Mammary microvascular endothelial cell (primary cell): ENCODE measurements around the gene RTKN. TPM values are rescaled to one million over a fixed set of nuclear protein-coding genes. Genes with fewer than 3 reads are reported as not detected.

Experiments
- total RNA-seq: library from RNA; depleted of rRNA; stranded (reverse); fragments of >200 nt; gene quantifications from 2 replicates; pipeline ENCODE4 v1.2.3, GENCODE V29; 2015

The RTKN gene, protein sequence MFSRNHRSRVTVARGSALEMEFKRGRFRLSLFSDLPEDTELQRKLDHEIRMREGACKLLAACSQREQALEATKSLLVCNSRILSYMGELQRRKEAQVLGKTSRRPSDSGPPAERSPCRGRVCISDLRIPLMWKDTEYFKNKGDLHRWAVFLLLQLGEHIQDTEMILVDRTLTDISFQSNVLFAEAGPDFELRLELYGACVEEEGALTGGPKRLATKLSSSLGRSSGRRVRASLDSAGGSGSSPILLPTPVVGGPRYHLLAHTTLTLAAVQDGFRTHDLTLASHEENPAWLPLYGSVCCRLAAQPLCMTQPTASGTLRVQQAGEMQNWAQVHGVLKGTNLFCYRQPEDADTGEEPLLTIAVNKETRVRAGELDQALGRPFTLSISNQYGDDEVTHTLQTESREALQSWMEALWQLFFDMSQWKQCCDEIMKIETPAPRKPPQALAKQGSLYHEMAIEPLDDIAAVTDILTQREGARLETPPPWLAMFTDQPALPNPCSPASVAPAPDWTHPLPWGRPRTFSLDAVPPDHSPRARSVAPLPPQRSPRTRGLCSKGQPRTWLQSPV
- total RNA-seq: 3.2 and 5.6 TPM in 2 replicates

GRCh38 chr2:74441690-74442482 lies at the start of gene RTKN:
Gene RTKN, minus strand, starts transcription at chr2:74441937. Its CDS starts 121 bp downstream, at chr2:74441816.

GRCh38 chr2:74482801-74483674 lies 41.3 kb upstream of the RTKN start, which contains the start of the genes CCDC142 and TTC31:
Gene CCDC142, minus strand, starts transcription at chr2:74482998. Its CDS starts 161 bp downstream, at chr2:74482837.
Gene TTC31, plus strand, starts transcription at chr2:74483081. Its CDS starts 15 bp downstream, at chr2:74483096.

DNA sequence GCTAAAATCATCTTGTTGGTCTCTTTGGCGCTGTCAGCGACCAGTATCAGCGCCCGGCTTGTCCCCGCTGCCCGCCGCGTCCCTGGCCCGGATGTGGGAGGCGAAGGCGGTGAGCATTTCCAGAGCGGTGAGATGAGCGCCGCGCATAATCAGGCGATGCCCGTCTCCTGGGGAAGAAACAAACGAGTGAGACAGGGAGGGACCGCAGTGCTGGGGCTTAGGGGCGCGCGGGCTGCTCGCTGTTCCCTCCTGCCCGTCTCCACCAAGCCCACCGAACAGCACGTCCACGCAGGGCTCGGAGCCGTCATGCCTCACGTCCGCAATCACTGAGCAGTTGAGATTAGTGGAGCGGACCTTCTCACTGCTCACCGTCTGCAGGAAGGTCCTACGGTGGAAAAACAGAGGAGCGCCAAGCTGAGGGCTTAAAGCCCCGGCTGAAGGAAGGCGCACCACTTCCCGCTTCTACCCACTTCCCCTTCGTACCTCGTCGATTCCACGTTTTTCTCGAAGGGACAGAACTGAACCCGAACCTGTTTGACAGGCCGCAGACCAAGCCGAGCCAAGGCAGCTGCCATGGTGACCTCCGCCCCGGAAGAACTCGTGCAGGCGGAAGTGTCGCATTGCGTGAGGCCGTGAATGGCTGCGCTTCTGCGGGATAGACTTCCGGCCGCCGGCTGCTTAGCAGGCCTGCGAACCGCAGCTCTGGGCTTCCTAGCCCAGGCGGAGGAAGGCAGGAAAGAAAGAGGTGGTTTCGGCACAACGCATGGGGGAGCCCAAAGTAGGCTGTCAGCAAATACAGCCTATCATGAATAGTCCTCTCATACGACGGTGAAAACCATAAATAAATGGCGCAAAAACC lies 30.6 kb upstream of the RTKN start, which contains the start of gene MRPL53:
TSS of gene MRPL53 (minus strand) at position 595 of the 859 bp plus-strand sequence. CDS start at position 575, 20 bp downstream.

DNA sequence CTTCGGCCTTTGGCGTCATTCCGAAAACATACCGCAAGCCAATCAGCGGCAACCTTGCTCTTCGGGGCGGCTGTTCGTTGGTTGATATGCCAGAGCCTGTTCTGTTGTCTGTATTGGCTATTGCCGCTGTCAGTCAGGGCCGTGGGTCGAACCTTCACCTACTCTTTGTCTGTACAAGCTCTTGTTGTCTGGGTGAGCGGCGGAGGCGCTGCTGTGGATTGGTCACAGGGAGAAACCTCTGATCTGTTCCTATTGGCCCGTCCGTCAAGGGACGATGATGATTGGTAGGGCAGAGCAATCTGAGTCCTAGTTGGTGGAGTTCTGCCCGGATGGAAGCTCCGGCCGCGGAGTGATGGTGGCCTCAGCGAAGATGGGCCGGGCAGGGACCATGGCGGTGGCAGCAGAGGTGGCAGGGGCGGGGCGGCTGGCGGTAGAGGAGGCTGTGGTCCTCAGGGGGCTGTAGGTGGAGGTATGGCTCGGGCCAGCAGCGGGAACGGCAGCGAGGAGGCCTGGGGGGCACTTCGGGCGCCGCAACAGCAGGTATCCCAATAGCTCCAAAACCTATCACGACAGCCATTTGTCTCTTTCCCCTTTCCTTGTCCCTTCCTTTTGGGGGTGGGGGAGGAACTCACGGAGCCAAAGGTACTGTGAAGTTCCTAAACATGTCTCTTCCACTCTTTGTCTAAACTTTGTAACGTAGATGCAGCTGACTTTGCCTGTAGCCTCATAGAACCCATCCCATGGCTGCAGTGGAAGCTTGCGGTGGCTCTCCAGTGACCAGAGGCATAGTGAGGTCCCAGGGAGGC lies 16.6 kb upstream of the RTKN start, which contains the start of gene WBP1:
TSS of gene WBP1 (plus strand) at position 307 of the 806 bp plus-strand sequence. CDS start at position 472, 165 bp downstream.

GRCh38 chr2:74454654-74455511 lies 13.1 kb upstream of the RTKN start, which contains the start of gene INO80B:
Gene INO80B, plus strand, starts transcription at chr2:74455087. Its CDS starts 30 bp downstream, at chr2:74455117.

DNA sequence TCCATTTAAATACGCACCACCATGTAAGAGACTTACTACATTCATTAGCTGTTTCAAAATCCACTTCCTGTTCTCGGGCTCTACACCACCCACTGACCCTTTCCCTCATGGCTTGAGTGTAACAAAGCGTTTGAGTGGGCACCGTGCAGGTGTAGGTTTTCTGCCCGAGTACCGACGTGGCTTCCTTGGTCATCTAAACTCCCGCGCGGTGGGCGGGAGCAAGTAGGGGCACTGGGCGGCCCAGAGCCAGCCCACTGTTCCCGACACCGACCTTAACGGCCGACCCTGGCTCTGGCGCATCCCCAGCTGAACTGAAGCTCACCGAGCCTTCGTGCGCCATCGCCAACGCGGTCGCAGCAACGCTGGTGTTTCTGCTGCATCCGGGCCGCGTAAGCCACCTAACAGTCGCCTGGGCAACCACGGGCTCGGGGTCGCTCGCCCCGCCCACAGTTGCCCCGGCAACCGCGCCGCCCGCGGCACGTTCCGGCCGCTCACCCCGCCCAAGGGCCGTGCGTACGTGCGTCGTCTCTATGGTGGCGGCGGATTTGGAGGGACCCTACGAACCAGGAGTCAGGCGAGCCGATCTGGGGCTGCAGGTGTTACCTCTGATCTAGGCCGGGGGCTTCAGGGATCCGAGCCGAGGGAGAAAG lies 20.4 kb downstream of the RTKN start, which contains the start of the genes C2orf81 and WDR54:
TSS of gene C2orf81 (minus strand) at position 399 of the 650 bp plus-strand sequence. CDS start at position 340, 59 bp downstream.
TSS of gene WDR54 (plus strand) at position 510 of the 650 bp plus-strand sequence. CDS start 424 bp downstream, outside the sequence.

DNA sequence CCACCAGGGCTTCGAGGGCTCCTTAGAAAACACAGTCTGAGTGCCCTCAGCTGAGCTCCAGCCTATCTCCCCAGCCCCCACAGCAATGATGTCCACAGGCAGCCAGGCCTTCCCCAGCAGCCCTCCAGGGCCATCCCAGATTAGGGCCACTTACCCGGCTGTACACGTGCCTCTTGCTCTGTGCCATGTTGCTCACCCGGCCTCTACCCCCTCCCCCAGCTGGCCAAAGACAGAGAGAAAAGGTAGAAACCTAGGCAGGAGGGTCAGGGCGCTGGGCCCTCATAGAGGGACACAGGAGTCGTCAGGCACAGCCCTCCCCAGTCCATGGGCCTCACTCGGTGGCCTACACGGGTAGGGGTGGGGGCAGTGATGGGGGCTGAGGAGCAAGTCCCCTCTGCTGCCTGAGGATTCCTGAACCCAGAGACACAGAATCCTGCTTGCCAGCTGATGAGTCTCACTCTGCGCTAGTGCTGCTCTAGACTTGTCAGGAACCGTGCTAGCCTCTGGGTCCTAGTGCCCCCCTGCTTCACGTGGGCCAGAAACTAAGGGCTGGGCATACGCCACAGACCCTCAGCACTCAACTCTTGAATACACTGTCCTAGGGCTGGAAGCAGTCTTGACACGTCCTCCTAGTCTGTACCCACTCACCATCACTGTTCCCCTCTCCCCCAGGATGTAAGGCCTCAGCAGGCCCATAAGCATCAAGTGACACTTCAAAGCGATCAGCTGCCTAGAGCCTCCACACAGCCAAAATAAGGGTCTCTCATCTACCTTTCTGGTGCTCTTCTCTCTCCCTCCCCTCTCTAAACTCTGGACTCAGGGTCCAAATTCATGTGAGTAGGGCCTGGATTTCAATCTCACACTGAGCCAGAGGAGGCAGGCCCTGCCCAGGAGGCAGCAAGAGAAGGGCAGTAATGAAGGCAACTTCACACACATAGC lies 61.6 kb downstream of the RTKN start, which contains the start of gene DCTN1:
TSS of gene DCTN1 (minus strand) at position 461 of the 939 bp plus-strand sequence. CDS start at position 187, 274 bp downstream.

Other genes with a start within 250 kb of the RTKN start
- 57.7 and 61.6 TPM in 2 replicates for gene MTHFD2, start 243.3 kb downstream of the RTKN start, total RNA-seq
- gene SLC4A5, start 98.5 kb downstream of the RTKN start, total RNA-seq: 0.05 and 0.07 TPM in 2 replicates
- 125 and 128 TPM in 2 replicates for gene DCTN1, start 61.6 kb downstream of the RTKN start, total RNA-seq
- 0.59 and 0.67 TPM in 2 replicates for gene C2orf81, start 20.3 kb downstream of the RTKN start, total RNA-seq
- gene WDR54, start 20.2 kb downstream of the RTKN start, total RNA-seq: 27.2 and 30.3 TPM in 2 replicates
- 16.2 and 17.2 TPM in 2 replicates for gene INO80B, start 13.2 kb upstream of the RTKN start, total RNA-seq
- 36.2 and 43.0 TPM in 2 replicates for gene WBP1, start 16.5 kb upstream of the RTKN start, total RNA-seq
- gene MOGS, start 23.4 kb upstream of the RTKN start, total RNA-seq: 67.8 and 75.5 TPM in 2 replicates
- 23.0 and 63.2 TPM in 2 replicates for gene MRPL53, start 30.7 kb upstream of the RTKN start, total RNA-seq
- 9.8 and 9.9 TPM in 2 replicates for gene CCDC142, start 41.1 kb upstream of the RTKN start, total RNA-seq
- 15.8 and 22.0 TPM in 2 replicates for gene TTC31, start 41.1 kb upstream of the RTKN start, total RNA-seq
- gene LBX2, start 57.7 kb upstream of the RTKN start, total RNA-seq: 2.5 and 4.3 TPM in 2 replicates
- 5.1 and 6.2 TPM in 2 replicates for gene PCGF1, start 65.8 kb upstream of the RTKN start, total RNA-seq
- gene TLX2, start 72.5 kb upstream of the RTKN start, total RNA-seq: not detected in 2 replicates
- not detected in 2 replicates for gene DQX1, start 84.3 kb upstream of the RTKN start, total RNA-seq
- gene AUP1, start 87.8 kb upstream of the RTKN start, total RNA-seq: 111 and 134 TPM in 2 replicates
- gene HTRA2, start 88.0 kb upstream of the RTKN start, total RNA-seq: 23.4 and 28.8 TPM in 2 replicates
- 0.27 and 0.94 TPM in 2 replicates for gene LOXL3, start 112.0 kb upstream of the RTKN start, total RNA-seq
- gene DOK1, start 112.8 kb upstream of the RTKN start, total RNA-seq: 19.9 and 23.2 TPM in 2 replicates
- gene M1AP, start 206.4 kb upstream of the RTKN start, total RNA-seq: not detected in 2 replicates
- gene SEMA4F, start 212.3 kb upstream of the RTKN start, total RNA-seq: 3.7 and 5.0 TPM in 2 replicates